ENCODE results near the gene TNIP2. TPM values are rescaled to one million over a fixed set of nuclear protein-coding genes. Genes with fewer than 3 reads are reported as not detected.
A peak's percentile ranks its signal among the peaks of the same experiment; 100 is the strongest.

The TNIP2 gene
- total RNA-seq, 1 donor = 41.9 TPM

DNA sequence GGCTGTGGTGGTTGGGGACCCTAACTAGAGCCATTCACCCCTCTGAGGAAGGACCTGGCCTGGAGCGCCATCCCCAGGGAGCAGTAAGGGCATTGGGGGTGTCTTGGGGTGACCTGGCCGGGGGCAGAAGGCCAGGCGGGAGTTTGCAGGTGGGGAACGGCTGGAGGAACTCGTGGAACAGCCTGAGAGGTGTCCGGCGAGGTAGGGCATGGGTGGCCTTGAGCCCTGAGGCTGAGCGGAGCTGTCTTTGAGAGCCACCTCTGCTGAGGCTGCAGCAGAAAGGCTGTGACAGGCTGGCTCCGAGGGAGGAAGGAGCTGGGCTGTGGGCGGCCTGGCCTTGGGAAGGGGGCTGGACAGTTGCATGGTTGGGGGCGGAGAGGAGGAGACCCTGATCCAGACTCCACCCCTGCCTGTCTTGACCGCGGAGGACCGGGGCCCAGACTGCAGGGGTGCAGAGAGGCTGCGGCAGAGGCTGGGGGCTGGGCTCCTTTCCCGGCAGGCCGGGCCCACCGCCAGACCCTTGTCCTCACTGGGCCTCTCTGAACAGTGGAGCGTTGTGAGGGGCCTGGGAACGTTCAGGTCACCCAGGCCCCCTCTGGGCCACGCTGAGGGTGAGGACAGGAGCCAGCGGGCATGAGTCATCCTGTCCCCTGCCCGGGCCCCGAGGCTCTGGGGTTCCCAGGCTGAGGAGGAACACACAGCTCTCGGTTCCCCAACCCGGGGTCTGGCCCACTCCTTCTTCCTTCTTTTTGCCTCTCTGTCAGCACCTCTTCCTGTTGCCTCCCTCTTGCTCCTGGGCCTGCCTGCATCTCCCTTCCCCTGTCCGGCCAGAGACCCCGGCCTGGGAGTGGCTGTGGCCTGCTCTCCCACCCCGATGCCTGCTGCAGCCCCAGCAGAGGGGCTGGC, 44.8 kb upstream of the TNIP2 start:
- H3K4me3 ChIP-seq (ENCODE audit: low read depth, low read length) = no peak overlapping the region
- TF ChIP-seq, protein P1, sequence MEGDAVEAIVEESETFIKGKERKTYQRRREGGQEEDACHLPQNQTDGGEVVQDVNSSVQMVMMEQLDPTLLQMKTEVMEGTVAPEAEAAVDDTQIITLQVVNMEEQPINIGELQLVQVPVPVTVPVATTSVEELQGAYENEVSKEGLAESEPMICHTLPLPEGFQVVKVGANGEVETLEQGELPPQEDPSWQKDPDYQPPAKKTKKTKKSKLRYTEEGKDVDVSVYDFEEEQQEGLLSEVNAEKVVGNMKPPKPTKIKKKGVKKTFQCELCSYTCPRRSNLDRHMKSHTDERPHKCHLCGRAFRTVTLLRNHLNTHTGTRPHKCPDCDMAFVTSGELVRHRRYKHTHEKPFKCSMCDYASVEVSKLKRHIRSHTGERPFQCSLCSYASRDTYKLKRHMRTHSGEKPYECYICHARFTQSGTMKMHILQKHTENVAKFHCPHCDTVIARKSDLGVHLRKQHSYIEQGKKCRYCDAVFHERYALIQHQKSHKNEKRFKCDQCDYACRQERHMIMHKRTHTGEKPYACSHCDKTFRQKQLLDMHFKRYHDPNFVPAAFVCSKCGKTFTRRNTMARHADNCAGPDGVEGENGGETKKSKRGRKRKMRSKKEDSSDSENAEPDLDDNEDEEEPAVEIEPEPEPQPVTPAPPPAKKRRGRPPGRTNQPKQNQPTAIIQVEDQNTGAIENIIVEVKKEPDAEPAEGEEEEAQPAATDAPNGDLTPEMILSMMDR (IDR thresholded peaks at IDR 0.05; ENCODE audit: insufficient read depth, low read depth, low read length) = no peak
- DNase-seq (ENCODE audit: low read depth) = peak; percentile 78

GRCh38 chr4:2799971-2800690, 44.0 kb upstream of the TNIP2 start:
- H3K4me3 ChIP-seq (ENCODE audit: low read depth, low read length) = no peak overlapping the region
- no peak for DNase-seq (ENCODE audit: low read depth)
- TF ChIP-seq, protein P1 (IDR thresholded peaks at IDR 0.05; ENCODE audit: insufficient read depth, low read depth, low read length) = no peak

- TF ChIP-seq, protein P1 (IDR thresholded peaks at IDR 0.05; ENCODE audit: insufficient read depth, low read depth, low read length) = no peak
These were observed 43.2 kb upstream of the TNIP2 start for GRCh38 chr4:2799224-2799911.

DNA sequence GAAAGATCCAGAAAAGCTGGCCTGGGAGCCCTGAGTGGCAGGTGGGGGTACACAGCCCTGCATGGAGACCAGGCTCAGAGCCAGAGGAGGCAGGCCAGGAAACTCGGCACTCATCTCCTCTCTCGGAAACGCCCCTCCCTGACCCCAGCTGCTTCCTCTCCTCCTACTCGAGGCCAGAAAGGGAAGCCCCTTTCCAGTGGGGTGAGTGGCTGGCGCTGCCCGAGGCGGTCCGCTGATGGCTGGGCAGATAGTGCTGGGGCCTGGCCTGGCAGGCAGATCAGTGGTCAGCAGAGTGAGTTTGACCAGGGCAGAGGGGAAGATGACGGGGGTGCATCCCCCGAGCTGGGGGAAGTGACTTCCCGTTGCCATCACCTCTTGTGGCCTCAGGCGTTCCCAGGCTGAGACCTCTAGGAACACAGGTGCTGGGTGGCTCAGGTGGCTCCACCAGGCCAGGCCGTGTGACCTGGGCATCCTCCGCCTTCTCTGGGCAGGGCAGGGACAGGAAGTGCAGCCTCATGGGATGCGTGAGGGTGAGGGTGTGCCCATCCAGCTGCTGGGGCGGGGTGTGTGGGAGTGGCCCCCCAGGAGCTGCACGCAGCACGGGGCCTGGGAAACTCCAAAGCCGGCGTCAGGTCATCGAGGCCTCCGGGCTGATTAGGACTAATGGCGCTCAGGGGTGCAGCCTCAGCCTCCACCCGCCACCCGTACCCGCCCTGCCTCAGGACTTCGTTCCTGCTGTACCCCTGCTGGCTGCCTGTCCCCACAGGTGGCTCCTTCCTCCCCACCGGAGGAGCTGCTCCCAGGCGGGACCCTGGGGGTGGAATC, 42.5 kb upstream of the TNIP2 start:
- no peak overlapping the region for H3K4me3 ChIP-seq (ENCODE audit: low read depth, low read length)
- DNase-seq (ENCODE audit: low read depth) = peak; percentile 28
- TF ChIP-seq, protein P1 (IDR thresholded peaks at IDR 0.05; ENCODE audit: insufficient read depth, low read depth, low read length) = no peak

More at GRCh38 chr4:2799224-2799911, 43.2 kb upstream of the TNIP2 start:
- no peak overlapping the region for H3K4me3 ChIP-seq (ENCODE audit: low read depth, low read length)
- DNase-seq (ENCODE audit: low read depth) = no peak

DNA sequence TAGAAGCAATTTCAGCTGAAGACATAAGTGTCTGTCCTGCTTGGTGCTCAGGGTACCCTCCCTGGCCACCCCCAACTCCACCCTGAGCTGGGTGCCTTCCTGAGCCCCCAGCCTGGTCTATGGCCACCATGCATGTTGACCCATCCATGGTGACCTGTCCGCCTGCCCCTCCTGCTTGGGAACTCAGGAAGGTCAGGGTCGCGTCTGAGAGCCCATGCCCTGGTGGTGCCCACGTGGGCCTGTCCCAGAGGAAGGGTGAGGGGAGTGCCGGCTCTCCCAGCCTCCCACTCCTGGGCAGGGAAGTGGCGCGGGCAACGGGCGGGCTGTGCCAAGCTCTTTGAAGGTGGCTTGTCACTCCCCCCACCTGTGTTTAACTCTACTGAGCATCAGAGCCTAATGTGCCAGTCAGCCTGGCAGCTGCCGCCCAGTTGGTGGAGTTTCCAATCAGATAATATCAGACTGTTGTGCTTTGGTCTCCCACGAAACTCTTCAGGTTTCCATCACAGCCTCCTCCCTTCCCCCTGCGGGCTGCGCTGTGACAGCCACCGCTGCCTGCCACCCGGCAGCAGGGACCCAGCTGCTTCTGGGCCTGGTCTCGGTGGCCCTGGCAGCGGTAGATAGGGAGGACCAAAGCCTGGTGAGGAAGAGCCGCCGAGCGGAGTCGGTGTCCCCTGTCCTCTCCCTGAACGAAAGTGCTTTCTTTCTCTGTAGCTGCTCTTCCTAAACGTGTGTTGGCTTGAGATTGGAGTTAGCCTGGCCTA, 41.6 kb upstream of the TNIP2 start:
- no peak for DNase-seq (ENCODE audit: low read depth)
- TF ChIP-seq, protein P1 (IDR thresholded peaks at IDR 0.05; ENCODE audit: insufficient read depth, low read depth, low read length) = no peak
- no peak overlapping the region for H3K4me3 ChIP-seq (ENCODE audit: low read depth, low read length)

Measured in fibroblast of villous mesenchyme (primary cell).